ENCODE measurements around the gene ACAD11. TPM values are rescaled to one million over a fixed set of nuclear protein-coding genes. Genes with fewer than 3 reads are reported as not detected.

The ACAD11 gene
- total RNA-seq, 1 experiment from 2014 or later: 15.6 TPM

GRCh38 chr3:132530624-132531023 is 129.0 kb downstream of the ACAD11 start:
- Histone ChIP-seq H3K18ac (ENCODE audit: insufficient read length, low read depth, low read length) (no peak overlapping the region), H2BK5ac (ENCODE audit: insufficient read length, low read length) (no peak overlapping the region), H4K5ac (ENCODE audit: insufficient read length, low read depth, low read length) (no peak overlapping the region), H2BK120ac (ENCODE audit: low read depth, low read length, poor library complexity, severe bottlenecking) (no peak overlapping the region), H3K79me1 (ENCODE audit: insufficient read depth, low read depth, low read length, poor library complexity, severe bottlenecking) (no peaks in the 10 kb centered on the region), H3K23ac (ENCODE audit: insufficient read length, low read depth, low read length) (no peak overlapping the region), H2AFZ (ENCODE audit: low read length) (no peak overlapping the region), H3T11ph (ENCODE audit: low read length) (no peak overlapping the region), H2AK5ac (ENCODE audit: insufficient read length, low read length) (no peak overlapping the region), H3K27ac (ENCODE audit: insufficient read length, low read depth, low read length) (no peak overlapping the region), H4K8ac (replicated peaks; ENCODE audit: insufficient read length, low read depth, low read length) (no peak overlapping the region), H2BK20ac (ENCODE audit: low read depth, low read length, poor library complexity, severe bottlenecking) (no peak overlapping the region), H3K79me2 (ENCODE audit: insufficient read depth, low read length) (no peaks in the 10 kb centered on the region), H2BK12ac (ENCODE audit: insufficient read length, low read depth, low read length) (no peak overlapping the region), H3K14ac (ENCODE audit: insufficient read depth, low read length) (no peak overlapping the region), H3K9ac (ENCODE audit: extremely low read depth, insufficient read length, low read length) (no peak overlapping the region), H2BK15ac (ENCODE audit: low read depth, low read length) (no peak overlapping the region), H3K4me1 (ENCODE audit: insufficient read depth, low read length) (no peaks in the 10 kb centered on the region), H3K4ac (ENCODE audit: low read depth, low read length) (no peak overlapping the region), H4K20me1 (ENCODE audit: control insufficient read depth, insufficient read depth, insufficient read length) (no peaks in the 10 kb centered on the region), H4K91ac (ENCODE audit: insufficient read length, low read depth, low read length) (no peak overlapping the region), H3K23me2 (ENCODE audit: insufficient read length, low read depth, low read length, poor library complexity, severe bottlenecking) (no peaks in the 10 kb centered on the region), H3K9me3 (ENCODE audit: control insufficient read depth, low read depth, low read length) (no peaks in the 10 kb centered on the region), H3K27me3 (ENCODE audit: insufficient read depth, low read length) (no peaks in the 10 kb centered on the region), H3K4me2 (ENCODE audit: insufficient read depth, insufficient read length, low read length) (no peak overlapping the region), H3K56ac (ENCODE audit: insufficient read length, low read depth, low read length) (no peak overlapping the region)
- WGBS (ENCODE audit: extremely low coverage, insufficient read length, low lambda C conversion rate): no CpG with 5 or more reads among the region's 3 CpGs
- H3K4me1 Mint-ChIP-seq: peaks cover 1 to 4% of the 10 kb centered on the region in 2 experiments
- H3K4me3 Mint-ChIP-seq: no peak overlapping the region
- no peaks in the 10 kb centered on the region for H3K9me3 Mint-ChIP-seq
- no peaks in the 10 kb centered on the region for H3K27me3 Mint-ChIP-seq (ENCODE audit: low read depth)
- TF ChIP-seq CTCF (conservative IDR thresholded peaks at IDR 0.05): no peak
- no peak overlapping the region for H3K27ac Mint-ChIP-seq
- DNase-seq: no peak
- peaks cover 16 to 60% (median 52%) of the 10 kb centered on the region in 3 experiments; a peak in 6 of 7 replicates for H3K36me3 Mint-ChIP-seq (ENCODE audit: insufficient read depth in 1 of 3, low read depth in 3 of 3)
